ENCODE measurements around the gene ATP8A1.

ATP8A1 gene

DNA sequence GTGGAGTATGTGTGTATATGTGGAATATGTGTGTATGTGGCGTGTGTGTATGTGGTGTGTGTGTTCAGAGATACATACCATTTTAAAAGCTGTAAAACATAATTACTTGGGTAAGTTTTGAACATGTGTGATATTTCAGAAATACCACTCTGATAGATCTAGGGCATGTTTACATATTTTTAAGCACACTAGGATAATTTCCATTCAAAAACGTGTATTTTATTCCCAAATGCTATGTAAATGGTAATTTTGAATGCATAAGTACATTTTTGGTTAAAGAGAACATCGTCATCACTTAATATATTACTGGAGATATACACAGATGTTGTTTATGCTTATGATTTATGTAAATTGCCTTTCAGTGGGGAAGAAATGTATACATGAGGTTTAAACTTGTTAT is 294.3 kb downstream of the ATP8A1 start:
- H3K4me3 ChIP-seq (ENCODE audit: low read depth, low read length) = no peak overlapping the region

DNA sequence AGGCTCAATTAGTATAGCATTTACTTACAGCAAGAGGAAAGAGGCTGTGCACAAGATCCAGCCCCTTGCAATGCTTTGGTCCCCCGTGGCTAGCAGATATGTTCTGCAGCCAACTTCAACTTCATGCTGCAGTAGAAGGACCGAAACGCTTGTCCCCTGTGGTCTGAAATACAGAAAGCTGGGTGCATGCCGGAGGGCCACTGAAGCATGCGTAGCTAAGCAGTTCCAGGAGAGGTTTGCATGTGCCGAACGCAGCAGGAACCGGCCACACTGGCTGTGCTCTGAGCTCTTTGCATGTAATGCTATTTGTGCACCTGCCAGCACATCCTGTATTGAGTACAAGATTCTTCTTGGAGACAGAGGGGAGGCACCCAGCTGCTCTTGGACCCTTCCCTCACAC is 295.4 kb downstream of the ATP8A1 start:
- H3K36me3 ChIP-seq (replicated peaks) = no peaks in the 10 kb centered on the region
- H3K27ac ChIP-seq = no peak overlapping the region
- no peak for DNase-seq
- H3K27me3 ChIP-seq (replicated peaks) = no peaks in the 10 kb centered on the region
- TF ChIP-seq, protein P1, sequence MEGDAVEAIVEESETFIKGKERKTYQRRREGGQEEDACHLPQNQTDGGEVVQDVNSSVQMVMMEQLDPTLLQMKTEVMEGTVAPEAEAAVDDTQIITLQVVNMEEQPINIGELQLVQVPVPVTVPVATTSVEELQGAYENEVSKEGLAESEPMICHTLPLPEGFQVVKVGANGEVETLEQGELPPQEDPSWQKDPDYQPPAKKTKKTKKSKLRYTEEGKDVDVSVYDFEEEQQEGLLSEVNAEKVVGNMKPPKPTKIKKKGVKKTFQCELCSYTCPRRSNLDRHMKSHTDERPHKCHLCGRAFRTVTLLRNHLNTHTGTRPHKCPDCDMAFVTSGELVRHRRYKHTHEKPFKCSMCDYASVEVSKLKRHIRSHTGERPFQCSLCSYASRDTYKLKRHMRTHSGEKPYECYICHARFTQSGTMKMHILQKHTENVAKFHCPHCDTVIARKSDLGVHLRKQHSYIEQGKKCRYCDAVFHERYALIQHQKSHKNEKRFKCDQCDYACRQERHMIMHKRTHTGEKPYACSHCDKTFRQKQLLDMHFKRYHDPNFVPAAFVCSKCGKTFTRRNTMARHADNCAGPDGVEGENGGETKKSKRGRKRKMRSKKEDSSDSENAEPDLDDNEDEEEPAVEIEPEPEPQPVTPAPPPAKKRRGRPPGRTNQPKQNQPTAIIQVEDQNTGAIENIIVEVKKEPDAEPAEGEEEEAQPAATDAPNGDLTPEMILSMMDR (IDR thresholded peaks at IDR 0.05; ENCODE audit: low read depth, low read length, missing control alignments) = no peak
- in situ Hi-C loops (cut with HindIII; ENCODE audit: low pct_ligation_motif_present, low sequenced_read_pairs) = no loop called here
- H3K4me3 ChIP-seq (ENCODE audit: low read depth, low read length) = no peak overlapping the region

More for the DNA sequence above, 294.3 kb downstream of the ATP8A1 start:
- in situ Hi-C loops (cut with HindIII; ENCODE audit: low pct_ligation_motif_present, low sequenced_read_pairs) = no loop called here
- H3K27me3 ChIP-seq (replicated peaks) = no peaks in the 10 kb centered on the region
- TF ChIP-seq, protein P1 (IDR thresholded peaks at IDR 0.05; ENCODE audit: low read depth, low read length, missing control alignments) = no peak
- H3K27ac ChIP-seq = no peak overlapping the region
- no peaks in the 10 kb centered on the region for H3K36me3 ChIP-seq (replicated peaks)
- DNase-seq = no peak

- H3K27me3 ChIP-seq (replicated peaks) = no peaks in the 10 kb centered on the region
- no peak overlapping the region for H3K4me3 ChIP-seq (ENCODE audit: low read depth, low read length)
- TF ChIP-seq, protein P1 (IDR thresholded peaks at IDR 0.05; ENCODE audit: low read depth, low read length, missing control alignments) = no peak
- no peaks in the 10 kb centered on the region for H3K36me3 ChIP-seq (replicated peaks)
- no peak for DNase-seq
- no peak overlapping the region for H3K27ac ChIP-seq
- in situ Hi-C loops (cut with HindIII; ENCODE audit: low pct_ligation_motif_present, low sequenced_read_pairs) = no loop called here
Observed at GRCh38 chr4:42360256-42360669, 296.6 kb downstream of the ATP8A1 start.

DNA sequence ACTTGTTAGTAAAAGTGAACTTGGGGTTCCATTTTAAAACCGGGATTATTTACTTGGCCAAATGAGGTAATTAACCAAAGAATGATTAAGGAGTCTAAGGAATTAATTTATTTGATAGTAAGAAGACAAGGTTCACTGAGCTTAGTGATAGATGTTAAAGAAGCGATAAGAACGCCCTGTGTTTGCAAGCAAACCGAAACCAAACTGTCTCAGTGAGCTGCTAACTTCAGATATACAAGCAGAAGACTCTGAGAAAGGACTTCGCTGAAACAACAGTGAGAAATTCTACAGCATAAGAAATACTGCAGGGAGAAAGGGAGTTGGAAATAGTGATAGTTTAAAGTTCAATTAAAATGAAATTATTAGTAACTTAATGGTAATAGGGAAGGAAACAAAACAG is 297.2 kb downstream of the ATP8A1 start:
- no peak overlapping the region for H3K4me3 ChIP-seq (ENCODE audit: low read depth, low read length)
- H3K36me3 ChIP-seq (replicated peaks) = no peaks in the 10 kb centered on the region
- in situ Hi-C loops (cut with HindIII; ENCODE audit: low pct_ligation_motif_present, low sequenced_read_pairs) = no loop called here
- H3K27ac ChIP-seq = no peak overlapping the region
- no peaks in the 10 kb centered on the region for H3K27me3 ChIP-seq (replicated peaks)
- TF ChIP-seq, protein P1 (IDR thresholded peaks at IDR 0.05; ENCODE audit: low read depth, low read length, missing control alignments) = no peak
- no peak for DNase-seq
